CD4-positive, alpha-beta T cell treated with Interleukin-4 for 1 hour (primary cell): ENCODE data around the gene SERPINA6.
A peak's percentile ranks its signal among the peaks of the same experiment; 100 is the strongest.
"Not testable (repeated sequence)": the region's sequence is repeated elsewhere in the genome, so short reads cannot be mapped to it uniquely, and the experiment has no call there.

Experiments used
- DNase-seq, 2 donors: peaks; one replicate each; pipeline ENCODE4 v3.0.0-alpha.2; 2020 to 2022

The SERPINA6 gene

GRCh38 chr14:94354190-94354589 lies 31.1 kb upstream of the SERPINA6 start:
- DNase-seq = not testable (repeated sequence)

GRCh38 chr14:94349276-94349675 lies 26.1 kb upstream of the SERPINA6 start:
- DNase-seq = no peak

GRCh38 chr14:94348836-94349235 lies 25.7 kb upstream of the SERPINA6 start:
- no peak for DNase-seq

GRCh38 chr14:94346841-94347240 lies 23.7 kb upstream of the SERPINA6 start:
- DNase-seq = no peak

GRCh38 chr14:94346065-94346786 lies 23.1 kb upstream of the SERPINA6 start:
- peak; percentile 57 to 75 for DNase-seq

- DNase-seq = no peak
These were observed 22.4 kb upstream of the SERPINA6 start for GRCh38 chr14:94345344-94346064.

- DNase-seq = no peak
These were observed 21.3 kb upstream of the SERPINA6 start for GRCh38 chr14:94344389-94344788.

- no peak for DNase-seq
These were observed 20.3 kb upstream of the SERPINA6 start for GRCh38 chr14:94343238-94344005.

- DNase-seq = peak in 1 of 2 donors; percentile 26
These were observed 19.3 kb upstream of the SERPINA6 start for GRCh38 chr14:94342334-94342934.

- DNase-seq = no peak
These were observed 18.7 kb upstream of the SERPINA6 start for GRCh38 chr14:94341656-94342333.

GRCh38 chr14:94340533-94340932 lies 17.4 kb upstream of the SERPINA6 start:
- DNase-seq = no peak

- no peak for DNase-seq
These were observed 14.9 kb upstream of the SERPINA6 start for GRCh38 chr14:94338023-94338422.

- no peak for DNase-seq
These were observed 14.1 kb upstream of the SERPINA6 start for GRCh38 chr14:94337274-94337673.

GRCh38 chr14:94334872-94335271 lies 11.7 kb upstream of the SERPINA6 start:
- DNase-seq = no peak

- no peak for DNase-seq
These were observed 9.5 kb upstream of the SERPINA6 start for GRCh38 chr14:94332587-94332986.

GRCh38 chr14:94332063-94332583 lies 9.0 kb upstream of the SERPINA6 start:
- no peak for DNase-seq

GRCh38 chr14:94331462-94331861 lies 8.3 kb upstream of the SERPINA6 start:
- no peak for DNase-seq

- DNase-seq = no peak
These were observed 7.7 kb upstream of the SERPINA6 start for GRCh38 chr14:94330857-94331256.

GRCh38 chr14:94330432-94330831 lies 7.3 kb upstream of the SERPINA6 start:
- no peak for DNase-seq

GRCh38 chr14:94329857-94330256 lies 6.7 kb upstream of the SERPINA6 start:
- DNase-seq = no peak

- DNase-seq = no peak
These were observed 5.1 kb upstream of the SERPINA6 start for GRCh38 chr14:94328196-94328595.
